Ishikawa (cell line): ENCODE results near the gene CALN1.
"Not testable (repeated sequence)": the region's sequence is repeated elsewhere in the genome, so short reads cannot be mapped to it uniquely, and the experiment has no call there.

Source experiments
- CEBPB ChIP-seq: IDR thresholded peaks from 2 replicates; pipeline ENCODE4 v1.6.1; 2012
- CREB1 ChIP-seq: IDR thresholded peaks from 2 replicates; pipeline ENCODE4 v1.6.1; 2012; ENCODE audit warnings: low read depth
- EGR1 ChIP-seq: IDR thresholded peaks from 2 replicates; pipeline ENCODE4 v1.6.1; 2012
- EP300 ChIP-seq: IDR thresholded peaks from 2 replicates; pipeline ENCODE4 v1.6.1; 2012; ENCODE audit warnings: borderline replicate concordance
- FOXM1 ChIP-seq: IDR thresholded peaks from 2 replicates; pipeline ENCODE4 v1.6.1; 2012; ENCODE audit warnings: low read depth, borderline replicate concordance
- NFIC ChIP-seq: IDR thresholded peaks from 2 replicates; pipeline ENCODE4 v1.6.1; 2012
- RAD21 ChIP-seq: IDR thresholded peaks from 2 replicates; pipeline ENCODE4 v1.6.1; 2012; ENCODE audit warnings: low read depth
- TAF1 ChIP-seq: IDR thresholded peaks from 2 replicates; pipeline ENCODE4 v1.6.1; 2012; ENCODE audit warnings: low read depth, mild to moderate bottlenecking
- TCF12 ChIP-seq: IDR thresholded peaks from 2 replicates; pipeline ENCODE4 v1.6.1; 2012; ENCODE audit warnings: low read depth
- TEAD4 ChIP-seq: IDR thresholded peaks from 2 replicates; pipeline ENCODE4 v1.6.1; 2012
- YY1 ChIP-seq: IDR thresholded peaks from 2 replicates; pipeline ENCODE4 v1.6.1; 2012; ENCODE audit warnings: low read depth
- ZBTB7A ChIP-seq: IDR thresholded peaks from 2 replicates; pipeline ENCODE4 v1.6.1; 2012; ENCODE audit warnings: low read depth
- TF ChIP-seq, protein P1 (sequence below): IDR thresholded peaks from 2 replicates; pipeline ENCODE4 v1.6.1; 2012; ENCODE audit warnings: low read depth, mild to moderate bottlenecking
- TF ChIP-seq, protein P2 (sequence below): IDR thresholded peaks from 2 replicates; pipeline ENCODE4 v1.6.1; 2012
- TF ChIP-seq, protein P3 (sequence below): IDR thresholded peaks from 2 replicates; pipeline ENCODE4 v1.6.1; 2012

Gene CALN1

DNA sequence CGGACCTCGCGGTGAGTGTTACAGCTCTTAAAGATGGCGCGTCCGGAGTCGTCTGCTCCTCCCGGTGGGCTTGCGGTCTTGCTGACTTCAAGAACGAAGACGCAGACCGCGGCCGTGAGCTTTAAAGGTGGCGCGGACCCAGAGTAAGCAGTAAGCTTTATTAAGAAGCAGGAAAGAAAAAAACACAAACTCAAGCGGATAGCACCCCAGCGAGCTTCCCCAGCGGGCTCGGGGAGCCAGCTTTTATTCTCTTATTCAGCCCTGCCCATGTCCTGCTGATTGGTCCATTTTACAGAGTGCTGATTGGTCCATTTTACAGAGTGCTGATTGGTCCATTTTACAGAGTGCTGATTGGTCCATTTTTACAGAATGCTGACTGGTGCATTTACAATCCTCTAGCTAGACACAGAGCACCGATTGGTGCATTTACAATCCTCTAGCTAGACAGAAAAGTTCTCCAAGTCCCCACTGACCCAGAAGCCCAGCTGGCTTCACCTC is at the start of gene CALN1:
Gene CALN1 (minus strand): TSS at position 218 of the 498 bp plus-strand sequence.
- TF ChIP-seq, protein P1, sequence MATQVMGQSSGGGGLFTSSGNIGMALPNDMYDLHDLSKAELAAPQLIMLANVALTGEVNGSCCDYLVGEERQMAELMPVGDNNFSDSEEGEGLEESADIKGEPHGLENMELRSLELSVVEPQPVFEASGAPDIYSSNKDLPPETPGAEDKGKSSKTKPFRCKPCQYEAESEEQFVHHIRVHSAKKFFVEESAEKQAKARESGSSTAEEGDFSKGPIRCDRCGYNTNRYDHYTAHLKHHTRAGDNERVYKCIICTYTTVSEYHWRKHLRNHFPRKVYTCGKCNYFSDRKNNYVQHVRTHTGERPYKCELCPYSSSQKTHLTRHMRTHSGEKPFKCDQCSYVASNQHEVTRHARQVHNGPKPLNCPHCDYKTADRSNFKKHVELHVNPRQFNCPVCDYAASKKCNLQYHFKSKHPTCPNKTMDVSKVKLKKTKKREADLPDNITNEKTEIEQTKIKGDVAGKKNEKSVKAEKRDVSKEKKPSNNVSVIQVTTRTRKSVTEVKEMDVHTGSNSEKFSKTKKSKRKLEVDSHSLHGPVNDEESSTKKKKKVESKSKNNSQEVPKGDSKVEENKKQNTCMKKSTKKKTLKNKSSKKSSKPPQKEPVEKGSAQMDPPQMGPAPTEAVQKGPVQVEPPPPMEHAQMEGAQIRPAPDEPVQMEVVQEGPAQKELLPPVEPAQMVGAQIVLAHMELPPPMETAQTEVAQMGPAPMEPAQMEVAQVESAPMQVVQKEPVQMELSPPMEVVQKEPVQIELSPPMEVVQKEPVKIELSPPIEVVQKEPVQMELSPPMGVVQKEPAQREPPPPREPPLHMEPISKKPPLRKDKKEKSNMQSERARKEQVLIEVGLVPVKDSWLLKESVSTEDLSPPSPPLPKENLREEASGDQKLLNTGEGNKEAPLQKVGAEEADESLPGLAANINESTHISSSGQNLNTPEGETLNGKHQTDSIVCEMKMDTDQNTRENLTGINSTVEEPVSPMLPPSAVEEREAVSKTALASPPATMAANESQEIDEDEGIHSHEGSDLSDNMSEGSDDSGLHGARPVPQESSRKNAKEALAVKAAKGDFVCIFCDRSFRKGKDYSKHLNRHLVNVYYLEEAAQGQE: not testable (repeated sequence)
- TF ChIP-seq CEBPB: not testable (repeated sequence)
- TF ChIP-seq, protein P2, sequence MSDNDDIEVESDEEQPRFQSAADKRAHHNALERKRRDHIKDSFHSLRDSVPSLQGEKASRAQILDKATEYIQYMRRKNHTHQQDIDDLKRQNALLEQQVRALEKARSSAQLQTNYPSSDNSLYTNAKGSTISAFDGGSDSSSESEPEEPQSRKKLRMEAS: not testable (repeated sequence)

DNA sequence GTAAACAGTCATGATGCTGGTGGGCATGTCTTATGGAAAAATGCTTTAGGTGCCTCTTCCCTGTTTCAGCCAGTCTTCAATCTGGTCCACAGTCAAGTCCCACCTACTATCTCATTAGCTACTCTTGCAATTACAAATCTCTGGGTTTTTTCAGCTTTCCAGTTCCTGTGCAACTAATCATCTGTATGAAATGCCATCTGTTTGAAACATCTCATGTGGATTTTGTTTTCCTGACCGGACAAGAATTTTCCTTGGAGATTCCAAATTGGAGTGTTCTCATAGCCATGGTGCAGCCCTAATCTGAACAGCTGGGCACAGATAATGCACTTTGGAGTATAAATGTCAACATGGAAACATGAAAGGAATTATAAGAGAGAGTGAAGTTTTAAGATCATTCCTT is 41.3 kb upstream of the CALN1 start:
- TF ChIP-seq, protein P3, sequence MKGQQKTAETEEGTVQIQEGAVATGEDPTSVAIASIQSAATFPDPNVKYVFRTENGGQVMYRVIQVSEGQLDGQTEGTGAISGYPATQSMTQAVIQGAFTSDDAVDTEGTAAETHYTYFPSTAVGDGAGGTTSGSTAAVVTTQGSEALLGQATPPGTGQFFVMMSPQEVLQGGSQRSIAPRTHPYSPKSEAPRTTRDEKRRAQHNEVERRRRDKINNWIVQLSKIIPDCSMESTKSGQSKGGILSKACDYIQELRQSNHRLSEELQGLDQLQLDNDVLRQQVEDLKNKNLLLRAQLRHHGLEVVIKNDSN: no peak
- TF ChIP-seq CREB1: no peak
- no peak for TF ChIP-seq NFIC
- TF ChIP-seq CEBPB: no peak
- TF ChIP-seq YY1: no peak
- TF ChIP-seq, protein P2: no peak
- no peak for TF ChIP-seq TEAD4
- TF ChIP-seq EGR1: no peak
- no peak for TF ChIP-seq TCF12
- no peak for TF ChIP-seq ZBTB7A
- TF ChIP-seq RAD21: no peak
- TF ChIP-seq, protein P1: no peak
- no peak for TF ChIP-seq EP300
- TF ChIP-seq TAF1: no peak
- TF ChIP-seq FOXM1: no peak

DNA sequence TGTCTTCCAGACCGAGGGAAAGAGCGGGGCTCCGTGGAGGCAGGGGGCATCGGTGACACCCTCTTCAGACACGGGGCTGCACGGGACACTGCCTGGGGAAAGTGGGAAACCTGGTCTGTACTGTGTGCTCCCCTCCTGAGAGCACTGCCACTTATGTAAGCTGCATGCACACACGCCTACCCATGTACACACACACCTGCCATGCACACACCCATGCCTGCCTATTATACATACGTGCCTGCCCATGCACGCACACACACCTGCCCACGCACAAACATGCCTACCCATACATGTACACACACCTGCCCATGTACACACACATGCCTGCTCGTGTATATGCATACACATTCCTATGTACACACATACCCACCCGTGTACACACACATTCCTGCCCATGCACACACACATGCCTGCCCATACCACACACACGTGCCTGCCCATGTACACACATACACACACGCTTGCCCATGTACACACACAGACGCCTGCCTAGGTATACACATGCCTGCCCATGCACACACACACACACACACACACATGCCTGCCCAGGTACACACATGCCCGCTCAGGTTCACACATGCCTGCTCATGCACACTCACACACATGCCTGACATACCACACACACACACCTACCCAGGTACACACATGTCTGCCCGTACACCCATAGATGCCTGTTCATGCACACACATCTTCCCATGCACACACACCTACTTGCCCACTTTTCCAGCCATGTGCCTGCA is 35.5 kb upstream of the CALN1 start:
- TF ChIP-seq TEAD4 (no peak), TAF1 (no peak), CREB1 (no peak), CEBPB (no peak), FOXM1 (no peak), RAD21 (no peak), YY1 (no peak), EP300 (no peak), NFIC (no peak), EGR1 (no peak), TCF12 (no peak), ZBTB7A (no peak)
- TF ChIP-seq, protein P3: no peak
- TF ChIP-seq, protein P2: no peak
- TF ChIP-seq, protein P1: no peak
